Endothelial cell (in vitro differentiated cells): ENCODE data around the gene NUP98. TPM values are rescaled to one million over a fixed set of nuclear protein-coding genes. Genes with fewer than 3 reads are reported as not detected.
A peak's percentile ranks its signal among the peaks of the same experiment; 100 is the strongest.

Experiments
- DNase-seq: peaks from one replicate; pipeline ENCODE4 v3.0.0; 2021; ENCODE audit warnings: low spot score
- H3K27ac Mint-ChIP-seq: one replicate; pipeline ENCODE4 v1.8.0; 2021; ENCODE audit warnings: mixed read lengths, inconsistent platforms; ENCODE audit not compliant: unreplicated experiment
- H3K27me3 Mint-ChIP-seq: one replicate; pipeline ENCODE4 v1.8.0; 2021; ENCODE audit warnings: mild to moderate bottlenecking, moderate library complexity, mixed read lengths, inconsistent platforms; ENCODE audit not compliant: unreplicated experiment
- H3K36me3 Mint-ChIP-seq: one replicate; pipeline ENCODE4 v1.8.0; 2021; ENCODE audit warnings: mild to moderate bottlenecking, low read depth, mixed read lengths, inconsistent platforms; ENCODE audit not compliant: unreplicated experiment
- H3K4me1 Mint-ChIP-seq: one replicate; pipeline ENCODE4 v1.8.0; 2021; ENCODE audit warnings: mild to moderate bottlenecking, mixed read lengths, inconsistent platforms; ENCODE audit not compliant: unreplicated experiment
- H3K4me3 Mint-ChIP-seq: one replicate; pipeline ENCODE4 v1.8.0; 2021; ENCODE audit warnings: mild to moderate bottlenecking, mixed read lengths, inconsistent platforms; ENCODE audit not compliant: unreplicated experiment
- H3K9me3 Mint-ChIP-seq: one replicate; pipeline ENCODE4 v1.8.0; 2021; ENCODE audit warnings: mixed read lengths, inconsistent platforms; ENCODE audit not compliant: unreplicated experiment
- total RNA-seq: library from RNA; stranded (reverse); fragmentation: NEBNext Ultra II Directional; extraction: Animal tissue kit (Norgen Biotek cat#: 25700); gene quantifications from one replicate; pipeline ENCODE4 v1.2.1, GENCODE V29; 2021; ENCODE audit not compliant: unreplicated experiment
- TF ChIP-seq, protein P1 (sequence below): fragments of 200-600 bp; sonication (generic); IDR thresholded peaks from one replicate; pipeline ENCODE4 v1.5.0; 2021; ENCODE audit warnings: antibody characterized with exemption; ENCODE audit not compliant: unreplicated experiment

Gene NUP98
- total RNA-seq, 1 donor from 2014 or later = 59.9 TPM

DNA sequence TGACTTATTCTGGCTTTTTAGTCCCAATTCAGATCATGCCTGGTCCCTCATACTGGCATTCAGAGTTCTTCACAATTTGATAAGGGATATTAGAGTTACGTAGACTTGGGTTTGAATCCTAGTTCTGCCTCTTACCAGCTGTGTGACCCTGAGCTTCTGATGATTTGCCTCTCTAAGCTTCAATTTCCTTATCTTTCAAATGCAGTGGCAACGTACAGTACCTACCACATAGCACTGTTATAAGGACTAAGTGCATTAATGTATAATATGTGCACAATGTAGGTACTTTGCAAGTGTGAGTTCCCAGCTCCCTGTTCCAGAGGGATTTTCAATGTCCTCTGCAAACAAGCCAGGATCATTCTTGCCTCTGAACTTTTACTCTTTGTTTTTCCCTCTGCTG, 36.1 kb upstream of the NUP98 start:
- H3K9me3 Mint-ChIP-seq = no peaks in the 10 kb centered on the region
- H3K36me3 Mint-ChIP-seq = peaks cover 30% of the 10 kb centered on the region
- H3K27ac Mint-ChIP-seq = no peak overlapping the region

DNA sequence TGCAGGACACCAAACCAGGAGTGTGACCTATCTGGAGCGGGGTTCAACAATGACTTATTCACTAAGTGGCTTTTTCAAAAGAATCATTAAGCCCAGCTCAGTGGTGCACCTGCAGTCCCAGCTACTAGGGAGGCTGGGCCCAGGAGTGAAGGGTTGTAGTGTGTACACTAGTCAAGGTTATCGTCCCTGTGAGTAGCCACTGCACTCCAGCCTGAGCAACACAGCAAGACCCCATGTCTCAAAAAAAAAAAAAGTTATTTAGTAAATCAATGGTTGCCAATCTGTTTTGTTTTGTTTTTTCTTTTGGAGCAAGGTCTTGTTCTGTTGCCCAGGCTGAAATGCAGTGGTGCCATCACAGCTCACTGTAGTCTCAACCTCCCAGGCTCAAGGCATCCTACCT, 35.5 kb upstream of the NUP98 start:
- TF ChIP-seq, protein P1, sequence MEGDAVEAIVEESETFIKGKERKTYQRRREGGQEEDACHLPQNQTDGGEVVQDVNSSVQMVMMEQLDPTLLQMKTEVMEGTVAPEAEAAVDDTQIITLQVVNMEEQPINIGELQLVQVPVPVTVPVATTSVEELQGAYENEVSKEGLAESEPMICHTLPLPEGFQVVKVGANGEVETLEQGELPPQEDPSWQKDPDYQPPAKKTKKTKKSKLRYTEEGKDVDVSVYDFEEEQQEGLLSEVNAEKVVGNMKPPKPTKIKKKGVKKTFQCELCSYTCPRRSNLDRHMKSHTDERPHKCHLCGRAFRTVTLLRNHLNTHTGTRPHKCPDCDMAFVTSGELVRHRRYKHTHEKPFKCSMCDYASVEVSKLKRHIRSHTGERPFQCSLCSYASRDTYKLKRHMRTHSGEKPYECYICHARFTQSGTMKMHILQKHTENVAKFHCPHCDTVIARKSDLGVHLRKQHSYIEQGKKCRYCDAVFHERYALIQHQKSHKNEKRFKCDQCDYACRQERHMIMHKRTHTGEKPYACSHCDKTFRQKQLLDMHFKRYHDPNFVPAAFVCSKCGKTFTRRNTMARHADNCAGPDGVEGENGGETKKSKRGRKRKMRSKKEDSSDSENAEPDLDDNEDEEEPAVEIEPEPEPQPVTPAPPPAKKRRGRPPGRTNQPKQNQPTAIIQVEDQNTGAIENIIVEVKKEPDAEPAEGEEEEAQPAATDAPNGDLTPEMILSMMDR = no peak
- Mint-ChIP-seq H3K9me3 (no peaks in the 10 kb centered on the region), H3K36me3 (peaks cover 30% of the 10 kb centered on the region), H3K4me3 (no peak overlapping the region), H3K27me3 (peaks cover 18% of the 10 kb centered on the region), H3K27ac (no peak overlapping the region), H3K4me1 (peaks cover 62% of the 10 kb centered on the region)
- DNase-seq = no peak

More for the DNA sequence above, 36.1 kb upstream of the NUP98 start:
- no peak overlapping the region for H3K4me3 Mint-ChIP-seq
- no peak for DNase-seq
- H3K27me3 Mint-ChIP-seq = peaks cover 15% of the 10 kb centered on the region
- H3K4me1 Mint-ChIP-seq = peaks cover 64% of the 10 kb centered on the region
- TF ChIP-seq, protein P1 = no peak

DNA sequence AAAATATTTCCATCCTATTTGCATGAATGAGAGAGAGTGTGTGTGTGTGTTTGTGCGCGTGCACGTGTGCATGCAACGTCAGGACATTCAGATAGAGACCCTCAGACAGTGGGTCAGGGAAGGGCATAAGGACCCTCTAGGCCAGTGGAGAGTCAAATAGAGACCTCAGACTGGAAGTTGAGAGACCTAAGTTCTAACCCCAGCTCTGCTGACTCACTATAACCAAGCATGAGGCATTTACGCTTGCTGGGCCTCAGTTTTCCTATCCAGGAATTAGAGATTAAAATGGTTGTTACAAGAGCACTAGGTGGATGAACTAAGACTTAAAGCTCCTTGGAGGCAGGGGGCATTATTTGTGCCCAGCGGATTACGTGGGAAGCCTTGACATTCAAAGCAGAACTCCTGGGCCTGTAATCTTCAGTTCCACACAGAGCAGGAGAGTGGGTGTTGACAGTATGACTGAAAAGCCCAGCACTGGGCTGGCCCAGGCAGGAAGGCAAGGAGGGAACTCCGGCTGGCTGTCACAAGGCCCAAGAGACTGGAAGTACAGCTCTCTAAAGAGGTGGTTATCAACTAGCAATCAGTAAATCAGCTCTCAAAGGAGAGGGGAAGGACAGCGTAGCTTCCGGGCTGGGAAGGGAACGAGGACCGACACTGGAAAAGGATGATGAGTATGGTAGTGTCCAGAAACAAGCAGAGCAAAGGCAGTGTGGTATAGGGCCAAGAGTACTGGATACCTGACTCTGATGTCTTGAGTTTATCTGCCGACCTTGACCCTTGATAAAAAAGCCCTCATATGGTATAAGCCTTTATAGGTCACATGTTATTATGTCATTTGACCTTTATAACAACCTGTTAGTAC, 34.3 kb upstream of the NUP98 start:
- Mint-ChIP-seq H3K4me3 (peak overlapping the region; percentile 7), H3K36me3 (peaks cover 38% of the 10 kb centered on the region), H3K4me1 (peaks cover 57% of the 10 kb centered on the region), H3K9me3 (no peaks in the 10 kb centered on the region), H3K27me3 (peaks cover 20% of the 10 kb centered on the region), H3K27ac (no peak overlapping the region)
- no peak for DNase-seq
- TF ChIP-seq, protein P1 = no peak

- Mint-ChIP-seq H3K27me3 (peaks cover 20% of the 10 kb centered on the region), H3K4me1 (peaks cover 52% of the 10 kb centered on the region), H3K27ac (no peak overlapping the region), H3K9me3 (no peaks in the 10 kb centered on the region), H3K4me3 (peak overlapping the region; percentile 27), H3K36me3 (peaks cover 47% of the 10 kb centered on the region)
- TF ChIP-seq, protein P1 = no peak
- no peak for DNase-seq
Measured at GRCh38 chr11:3830730-3831129, 33.4 kb upstream of the NUP98 start.

GRCh38 chr11:3830088-3830487, 32.7 kb upstream of the NUP98 start:
- H3K4me1 Mint-ChIP-seq = peaks cover 47% of the 10 kb centered on the region
- TF ChIP-seq, protein P1 = no peak

More at GRCh38 chr11:3830088-3830487, 32.7 kb upstream of the NUP98 start:
- H3K27me3 Mint-ChIP-seq = peaks cover 14% of the 10 kb centered on the region
- peak overlapping the region; percentile 1 for H3K4me3 Mint-ChIP-seq
- no peak overlapping the region for H3K27ac Mint-ChIP-seq
- H3K9me3 Mint-ChIP-seq = no peaks in the 10 kb centered on the region
- H3K36me3 Mint-ChIP-seq = peaks cover 42% of the 10 kb centered on the region
- DNase-seq = no peak
